ENCODE results near the gene AK5. TPM values are rescaled to one million over a fixed set of nuclear protein-coding genes. Genes with fewer than 3 reads are reported as not detected.

Gene AK5
- total and polyA plus RNA-seq, 2 experiments from 2014 or later: 8.8 to 12.2 TPM

DNA sequence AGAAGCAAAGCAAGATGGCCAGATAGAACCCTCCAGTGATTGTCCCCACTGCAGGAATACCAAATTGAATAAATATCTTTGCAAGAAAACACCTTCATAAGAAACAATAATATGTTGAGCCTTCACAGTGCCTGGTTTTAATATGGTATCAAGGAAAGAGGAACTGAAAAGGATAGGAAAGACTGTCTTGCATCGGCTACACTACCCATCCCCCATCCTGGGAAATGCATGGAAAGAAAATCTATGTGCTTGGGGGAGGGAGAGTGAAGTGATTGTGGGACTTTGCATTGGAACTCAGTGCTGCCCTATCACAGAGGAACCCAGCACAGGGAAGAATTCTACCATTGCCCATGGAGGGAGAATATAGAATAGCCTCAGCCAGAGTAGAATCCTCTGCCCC is 28.6 kb upstream of the AK5 start:
- no peaks in the 10 kb centered on the region for H4K20me1 ChIP-seq (replicated peaks; ENCODE audit: insufficient read depth)
- peak; percentile 37 for DNase-seq (ENCODE audit: low spot score)
- 0 out of 2 replicates have a peak, but pooled peaks cover 5% of the 10 kb centered on the region for H3K4me1 ChIP-seq (ENCODE audit: insufficient read depth)
- Mint-ChIP-seq H3K27ac (no peak overlapping the region), H3K27me3 (ENCODE audit: insufficient read depth, low read depth, poor library complexity) (peaks cover 4% of the 10 kb centered on the region), H3K4me3 (no peak overlapping the region), H3K36me3 (ENCODE audit: low read depth) (peaks cover 9% of the 10 kb centered on the region; the same call in 2 of the 3 replicates), H3K4me1 (peaks cover 6% of the 10 kb centered on the region; the same call in 2 of the 3 replicates), H3K9me3 (peaks cover 15% of the 10 kb centered on the region)
- no peaks in the 10 kb centered on the region for H3K79me2 ChIP-seq (replicated peaks; ENCODE audit: insufficient read depth)
- H3F3A ChIP-seq (replicated peaks; ENCODE audit: low read depth): no peaks in the 10 kb centered on the region
- ATAC-seq: no peak
- peak overlapping the region; percentile 52; the same call in 1 of the 2 replicates for H2AFZ ChIP-seq
- no peak overlapping the region for H3K4me3 ChIP-seq
- TF ChIP-seq EZH2 (IDR thresholded peaks at IDR 0.05; ENCODE audit: low read depth, unreplicated experiment) (no peak), POLR2AphosphoS5 (IDR thresholded peaks at IDR 0.05; ENCODE audit: low read depth) (no peak), EZH2phosphoT487 (IDR thresholded peaks at IDR 0.05; ENCODE audit: unreplicated experiment) (no peak), STAT1 (IDR thresholded peaks at IDR 0.05; ENCODE audit: unreplicated experiment) (no peak)
- TF ChIP-seq, protein P1, sequence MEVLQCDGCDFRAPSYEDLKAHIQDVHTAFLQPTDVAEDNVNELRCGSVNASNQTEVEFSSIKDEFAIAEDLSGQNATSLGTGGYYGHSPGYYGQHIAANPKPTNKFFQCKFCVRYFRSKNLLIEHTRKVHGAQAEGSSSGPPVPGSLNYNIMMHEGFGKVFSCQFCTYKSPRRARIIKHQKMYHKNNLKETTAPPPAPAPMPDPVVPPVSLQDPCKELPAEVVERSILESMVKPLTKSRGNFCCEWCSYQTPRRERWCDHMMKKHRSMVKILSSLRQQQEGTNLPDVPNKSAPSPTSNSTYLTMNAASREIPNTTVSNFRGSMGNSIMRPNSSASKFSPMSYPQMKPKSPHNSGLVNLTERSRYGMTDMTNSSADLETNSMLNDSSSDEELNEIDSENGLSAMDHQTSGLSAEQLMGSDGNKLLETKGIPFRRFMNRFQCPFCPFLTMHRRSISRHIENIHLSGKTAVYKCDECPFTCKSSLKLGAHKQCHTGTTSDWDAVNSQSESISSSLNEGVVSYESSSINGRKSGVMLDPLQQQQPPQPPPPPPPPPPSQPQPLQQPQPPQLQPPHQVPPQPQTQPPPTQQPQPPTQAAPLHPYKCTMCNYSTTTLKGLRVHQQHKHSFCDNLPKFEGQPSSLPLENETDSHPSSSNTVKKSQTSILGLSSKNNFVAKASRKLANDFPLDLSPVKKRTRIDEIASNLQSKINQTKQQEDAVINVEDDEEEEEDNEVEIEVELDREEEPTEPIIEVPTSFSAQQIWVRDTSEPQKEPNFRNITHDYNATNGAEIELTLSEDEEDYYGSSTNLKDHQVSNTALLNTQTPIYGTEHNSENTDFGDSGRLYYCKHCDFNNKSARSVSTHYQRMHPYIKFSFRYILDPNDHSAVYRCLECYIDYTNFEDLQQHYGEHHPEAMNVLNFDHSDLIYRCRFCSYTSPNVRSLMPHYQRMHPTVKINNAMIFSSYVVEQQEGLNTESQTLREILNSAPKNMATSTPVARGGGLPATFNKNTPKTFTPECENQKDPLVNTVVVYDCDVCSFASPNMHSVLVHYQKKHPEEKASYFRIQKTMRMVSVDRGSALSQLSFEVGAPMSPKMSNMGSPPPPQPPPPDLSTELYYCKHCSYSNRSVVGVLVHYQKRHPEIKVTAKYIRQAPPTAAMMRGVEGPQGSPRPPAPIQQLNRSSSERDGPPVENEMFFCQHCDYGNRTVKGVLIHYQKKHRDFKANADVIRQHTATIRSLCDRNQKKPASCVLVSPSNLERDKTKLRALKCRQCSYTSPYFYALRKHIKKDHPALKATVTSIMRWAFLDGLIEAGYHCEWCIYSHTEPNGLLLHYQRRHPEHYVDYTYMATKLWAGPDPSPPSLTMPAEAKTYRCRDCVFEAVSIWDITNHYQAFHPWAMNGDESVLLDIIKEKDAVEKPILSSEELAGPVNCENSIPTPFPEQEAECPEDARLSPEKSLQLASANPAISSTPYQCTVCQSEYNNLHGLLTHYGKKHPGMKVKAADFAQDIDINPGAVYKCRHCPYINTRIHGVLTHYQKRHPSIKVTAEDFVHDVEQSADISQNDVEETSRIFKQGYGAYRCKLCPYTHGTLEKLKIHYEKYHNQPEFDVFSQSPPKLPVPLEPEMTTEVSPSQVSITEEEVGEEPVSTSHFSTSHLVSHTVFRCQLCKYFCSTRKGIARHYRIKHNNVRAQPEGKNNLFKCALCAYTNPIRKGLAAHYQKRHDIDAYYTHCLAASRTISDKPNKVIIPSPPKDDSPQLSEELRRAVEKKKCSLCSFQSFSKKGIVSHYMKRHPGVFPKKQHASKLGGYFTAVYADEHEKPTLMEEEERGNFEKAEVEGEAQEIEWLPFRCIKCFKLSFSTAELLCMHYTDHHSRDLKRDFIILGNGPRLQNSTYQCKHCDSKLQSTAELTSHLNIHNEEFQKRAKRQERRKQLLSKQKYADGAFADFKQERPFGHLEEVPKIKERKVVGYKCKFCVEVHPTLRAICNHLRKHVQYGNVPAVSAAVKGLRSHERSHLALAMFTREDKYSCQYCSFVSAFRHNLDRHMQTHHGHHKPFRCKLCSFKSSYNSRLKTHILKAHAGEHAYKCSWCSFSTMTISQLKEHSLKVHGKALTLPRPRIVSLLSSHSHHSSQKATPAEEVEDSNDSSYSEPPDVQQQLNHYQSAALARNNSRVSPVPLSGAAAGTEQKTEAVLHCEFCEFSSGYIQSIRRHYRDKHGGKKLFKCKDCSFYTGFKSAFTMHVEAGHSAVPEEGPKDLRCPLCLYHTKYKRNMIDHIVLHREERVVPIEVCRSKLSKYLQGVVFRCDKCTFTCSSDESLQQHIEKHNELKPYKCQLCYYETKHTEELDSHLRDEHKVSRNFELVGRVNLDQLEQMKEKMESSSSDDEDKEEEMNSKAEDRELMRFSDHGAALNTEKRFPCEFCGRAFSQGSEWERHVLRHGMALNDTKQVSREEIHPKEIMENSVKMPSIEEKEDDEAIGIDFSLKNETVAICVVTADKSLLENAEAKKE (CRISPR knock-in tag; IDR thresholded peaks at IDR 0.05): no peak
- TF ChIP-seq, protein P2, sequence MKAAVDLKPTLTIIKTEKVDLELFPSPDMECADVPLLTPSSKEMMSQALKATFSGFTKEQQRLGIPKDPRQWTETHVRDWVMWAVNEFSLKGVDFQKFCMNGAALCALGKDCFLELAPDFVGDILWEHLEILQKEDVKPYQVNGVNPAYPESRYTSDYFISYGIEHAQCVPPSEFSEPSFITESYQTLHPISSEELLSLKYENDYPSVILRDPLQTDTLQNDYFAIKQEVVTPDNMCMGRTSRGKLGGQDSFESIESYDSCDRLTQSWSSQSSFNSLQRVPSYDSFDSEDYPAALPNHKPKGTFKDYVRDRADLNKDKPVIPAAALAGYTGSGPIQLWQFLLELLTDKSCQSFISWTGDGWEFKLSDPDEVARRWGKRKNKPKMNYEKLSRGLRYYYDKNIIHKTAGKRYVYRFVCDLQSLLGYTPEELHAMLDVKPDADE (IDR thresholded peaks at IDR 0.05): no peak
- TF ChIP-seq, protein P3, sequence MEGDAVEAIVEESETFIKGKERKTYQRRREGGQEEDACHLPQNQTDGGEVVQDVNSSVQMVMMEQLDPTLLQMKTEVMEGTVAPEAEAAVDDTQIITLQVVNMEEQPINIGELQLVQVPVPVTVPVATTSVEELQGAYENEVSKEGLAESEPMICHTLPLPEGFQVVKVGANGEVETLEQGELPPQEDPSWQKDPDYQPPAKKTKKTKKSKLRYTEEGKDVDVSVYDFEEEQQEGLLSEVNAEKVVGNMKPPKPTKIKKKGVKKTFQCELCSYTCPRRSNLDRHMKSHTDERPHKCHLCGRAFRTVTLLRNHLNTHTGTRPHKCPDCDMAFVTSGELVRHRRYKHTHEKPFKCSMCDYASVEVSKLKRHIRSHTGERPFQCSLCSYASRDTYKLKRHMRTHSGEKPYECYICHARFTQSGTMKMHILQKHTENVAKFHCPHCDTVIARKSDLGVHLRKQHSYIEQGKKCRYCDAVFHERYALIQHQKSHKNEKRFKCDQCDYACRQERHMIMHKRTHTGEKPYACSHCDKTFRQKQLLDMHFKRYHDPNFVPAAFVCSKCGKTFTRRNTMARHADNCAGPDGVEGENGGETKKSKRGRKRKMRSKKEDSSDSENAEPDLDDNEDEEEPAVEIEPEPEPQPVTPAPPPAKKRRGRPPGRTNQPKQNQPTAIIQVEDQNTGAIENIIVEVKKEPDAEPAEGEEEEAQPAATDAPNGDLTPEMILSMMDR (conservative IDR thresholded peaks at IDR 0.05; ENCODE audit: low read depth in 2 of 2): no peak
- TF ChIP-seq, protein P4, sequence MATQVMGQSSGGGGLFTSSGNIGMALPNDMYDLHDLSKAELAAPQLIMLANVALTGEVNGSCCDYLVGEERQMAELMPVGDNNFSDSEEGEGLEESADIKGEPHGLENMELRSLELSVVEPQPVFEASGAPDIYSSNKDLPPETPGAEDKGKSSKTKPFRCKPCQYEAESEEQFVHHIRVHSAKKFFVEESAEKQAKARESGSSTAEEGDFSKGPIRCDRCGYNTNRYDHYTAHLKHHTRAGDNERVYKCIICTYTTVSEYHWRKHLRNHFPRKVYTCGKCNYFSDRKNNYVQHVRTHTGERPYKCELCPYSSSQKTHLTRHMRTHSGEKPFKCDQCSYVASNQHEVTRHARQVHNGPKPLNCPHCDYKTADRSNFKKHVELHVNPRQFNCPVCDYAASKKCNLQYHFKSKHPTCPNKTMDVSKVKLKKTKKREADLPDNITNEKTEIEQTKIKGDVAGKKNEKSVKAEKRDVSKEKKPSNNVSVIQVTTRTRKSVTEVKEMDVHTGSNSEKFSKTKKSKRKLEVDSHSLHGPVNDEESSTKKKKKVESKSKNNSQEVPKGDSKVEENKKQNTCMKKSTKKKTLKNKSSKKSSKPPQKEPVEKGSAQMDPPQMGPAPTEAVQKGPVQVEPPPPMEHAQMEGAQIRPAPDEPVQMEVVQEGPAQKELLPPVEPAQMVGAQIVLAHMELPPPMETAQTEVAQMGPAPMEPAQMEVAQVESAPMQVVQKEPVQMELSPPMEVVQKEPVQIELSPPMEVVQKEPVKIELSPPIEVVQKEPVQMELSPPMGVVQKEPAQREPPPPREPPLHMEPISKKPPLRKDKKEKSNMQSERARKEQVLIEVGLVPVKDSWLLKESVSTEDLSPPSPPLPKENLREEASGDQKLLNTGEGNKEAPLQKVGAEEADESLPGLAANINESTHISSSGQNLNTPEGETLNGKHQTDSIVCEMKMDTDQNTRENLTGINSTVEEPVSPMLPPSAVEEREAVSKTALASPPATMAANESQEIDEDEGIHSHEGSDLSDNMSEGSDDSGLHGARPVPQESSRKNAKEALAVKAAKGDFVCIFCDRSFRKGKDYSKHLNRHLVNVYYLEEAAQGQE (IDR thresholded peaks at IDR 0.05; ENCODE audit: unreplicated experiment): no peak
- no peaks in the 10 kb centered on the region for H3K27me3 ChIP-seq (ENCODE audit: insufficient read depth)
- H3K9me2 ChIP-seq (ENCODE audit: insufficient read depth): no peaks in the 10 kb centered on the region
- no peaks in the 10 kb centered on the region; the same call in 1 of the 2 replicates for H3K36me3 ChIP-seq (ENCODE audit: insufficient read depth)
- no peak overlapping the region for H3K4me2 ChIP-seq
- no peak overlapping the region for H3K27ac ChIP-seq (ENCODE audit: low read depth)

All from GM23338 (cell line).